OCI-LY7 (cell line): ENCODE data around the gene NEUROG2.

Source experiments
- EZH2phosphoT487 ChIP-seq: fragments of 200-600 bp; sonication (generic); IDR thresholded peaks from 2 replicates; pipeline ENCODE4 v1.6.1; 2018; ENCODE audit warnings: low read depth, borderline replicate concordance, mild to moderate bottlenecking, mixed run types, antibody characterized with exemption, low read length, moderate library complexity, mixed read lengths
- TF ChIP-seq, protein P1 (sequence below): fragments of 200-600 bp; sonication (generic); conservative IDR thresholded peaks from 2 replicates; pipeline ENCODE4 v1.5.1; 2014; ENCODE audit warnings: mild to moderate bottlenecking, antibody characterized with exemption, low read length, moderate library complexity, mixed read lengths

- TF ChIP-seq, protein P1, sequence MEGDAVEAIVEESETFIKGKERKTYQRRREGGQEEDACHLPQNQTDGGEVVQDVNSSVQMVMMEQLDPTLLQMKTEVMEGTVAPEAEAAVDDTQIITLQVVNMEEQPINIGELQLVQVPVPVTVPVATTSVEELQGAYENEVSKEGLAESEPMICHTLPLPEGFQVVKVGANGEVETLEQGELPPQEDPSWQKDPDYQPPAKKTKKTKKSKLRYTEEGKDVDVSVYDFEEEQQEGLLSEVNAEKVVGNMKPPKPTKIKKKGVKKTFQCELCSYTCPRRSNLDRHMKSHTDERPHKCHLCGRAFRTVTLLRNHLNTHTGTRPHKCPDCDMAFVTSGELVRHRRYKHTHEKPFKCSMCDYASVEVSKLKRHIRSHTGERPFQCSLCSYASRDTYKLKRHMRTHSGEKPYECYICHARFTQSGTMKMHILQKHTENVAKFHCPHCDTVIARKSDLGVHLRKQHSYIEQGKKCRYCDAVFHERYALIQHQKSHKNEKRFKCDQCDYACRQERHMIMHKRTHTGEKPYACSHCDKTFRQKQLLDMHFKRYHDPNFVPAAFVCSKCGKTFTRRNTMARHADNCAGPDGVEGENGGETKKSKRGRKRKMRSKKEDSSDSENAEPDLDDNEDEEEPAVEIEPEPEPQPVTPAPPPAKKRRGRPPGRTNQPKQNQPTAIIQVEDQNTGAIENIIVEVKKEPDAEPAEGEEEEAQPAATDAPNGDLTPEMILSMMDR, result no peak
- TF ChIP-seq EZH2phosphoT487, result no peak
These were observed 30.1 kb downstream of the NEUROG2 start for GRCh38 chr4:112485930-112486329.
